Measurements from ENCODE around the gene ZNF610.
"Not testable (repeated sequence)": the region's sequence is repeated elsewhere in the genome, so short reads cannot be mapped to it uniquely, and the experiment has no call there.

ZNF610 gene

DNA sequence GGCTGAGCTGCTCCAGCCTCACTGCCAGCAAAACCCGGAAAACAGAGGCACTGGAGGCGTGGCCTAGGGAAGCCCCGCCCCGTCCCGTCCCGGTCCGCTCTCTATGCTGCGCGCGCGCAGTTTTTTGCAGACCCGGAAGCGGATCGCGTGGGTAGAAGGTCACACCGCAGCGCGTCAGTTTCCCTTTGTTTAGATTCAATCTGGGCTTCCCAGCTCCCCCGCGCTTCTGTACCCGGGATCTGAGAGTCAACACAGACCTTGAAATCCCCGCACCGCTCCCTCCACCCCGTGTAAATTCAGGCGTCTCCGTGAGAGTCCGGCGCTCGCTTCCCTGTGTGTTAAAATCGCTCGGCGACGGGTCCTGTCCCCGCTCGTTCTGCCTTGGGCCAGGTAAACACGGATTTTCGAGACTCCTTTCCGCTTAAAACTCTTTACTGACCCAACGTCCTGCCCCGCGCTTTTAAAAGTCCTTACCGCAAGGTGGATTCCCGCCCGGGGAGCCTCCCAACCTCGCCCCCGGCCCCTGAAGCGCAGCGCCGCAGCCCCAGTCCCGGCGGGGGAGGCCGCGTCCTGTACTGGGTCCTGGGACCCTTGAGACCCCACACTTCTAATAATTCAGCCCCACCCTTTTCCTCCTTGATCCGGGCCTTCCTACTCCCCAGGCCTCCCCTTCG, at the start of gene ZNF610:
Gene ZNF610, plus strand, starts transcription at position 127 of the 674 bp plus-strand sequence. CDS start 12,930 bp downstream, outside the sequence.
- DNase-seq = peak; percentile 25 to 95 (median 84)

DNA sequence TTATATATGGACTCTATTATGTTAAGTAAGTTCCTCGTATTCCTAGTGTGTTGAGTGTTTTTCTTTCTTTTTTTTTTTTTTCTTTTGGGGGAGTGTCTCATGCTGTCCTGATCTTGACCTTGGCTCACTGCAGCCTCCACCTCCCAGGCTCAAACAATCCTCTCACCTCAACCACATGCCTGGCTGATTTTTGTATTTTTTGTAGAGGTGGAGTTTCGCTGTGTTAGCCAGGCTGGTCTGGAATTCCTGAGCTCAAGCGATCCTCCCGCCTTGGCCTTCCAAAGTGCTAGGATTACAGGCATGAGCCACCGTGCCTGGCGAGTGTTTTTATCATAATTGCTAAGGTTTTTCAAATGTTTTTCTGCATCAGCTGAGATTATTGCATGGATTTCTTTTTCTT, 49.8 kb upstream of the ZNF610 start:
- DNase-seq = no peak

DNA sequence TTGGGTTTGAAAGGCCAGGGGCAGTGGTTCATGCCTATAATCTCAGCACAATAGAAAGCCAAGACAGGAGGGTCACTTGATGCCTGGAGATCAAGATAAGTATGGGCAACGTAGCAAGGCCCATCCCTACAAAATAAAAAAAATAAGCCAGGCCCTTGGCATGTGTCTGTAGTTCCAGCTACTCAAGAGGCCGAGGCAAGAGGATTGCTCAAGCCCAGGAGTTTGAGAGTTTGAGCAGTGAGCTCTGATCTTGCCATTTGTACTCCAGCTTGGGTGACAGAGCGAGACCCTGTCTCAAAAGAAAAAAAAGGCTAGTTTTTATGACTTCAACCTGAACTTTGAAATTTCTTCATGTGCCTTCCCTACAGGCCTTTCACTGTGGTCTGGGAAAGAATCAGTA, 44.3 kb upstream of the ZNF610 start:
- DNase-seq = no peak

DNA sequence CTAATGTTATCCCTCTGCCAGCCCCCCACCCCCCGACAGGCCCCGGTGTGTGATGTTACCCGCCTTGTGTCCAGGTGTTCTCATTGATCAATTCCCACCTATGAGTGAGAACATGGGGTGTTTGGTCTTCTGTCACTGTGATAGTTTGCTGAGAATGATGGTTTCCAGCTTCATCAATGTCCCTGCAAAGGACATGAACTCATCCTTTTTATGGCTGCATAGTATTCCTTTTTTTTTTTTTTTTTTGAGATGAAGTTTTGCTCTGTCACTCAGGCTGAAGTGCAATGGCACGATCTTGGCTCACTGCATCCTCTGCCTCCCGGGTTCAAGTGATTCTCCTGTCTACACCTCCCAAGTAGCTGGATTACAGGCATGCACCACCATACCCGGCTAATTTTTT, 43.1 kb upstream of the ZNF610 start:
- DNase-seq = not testable (repeated sequence)

DNA sequence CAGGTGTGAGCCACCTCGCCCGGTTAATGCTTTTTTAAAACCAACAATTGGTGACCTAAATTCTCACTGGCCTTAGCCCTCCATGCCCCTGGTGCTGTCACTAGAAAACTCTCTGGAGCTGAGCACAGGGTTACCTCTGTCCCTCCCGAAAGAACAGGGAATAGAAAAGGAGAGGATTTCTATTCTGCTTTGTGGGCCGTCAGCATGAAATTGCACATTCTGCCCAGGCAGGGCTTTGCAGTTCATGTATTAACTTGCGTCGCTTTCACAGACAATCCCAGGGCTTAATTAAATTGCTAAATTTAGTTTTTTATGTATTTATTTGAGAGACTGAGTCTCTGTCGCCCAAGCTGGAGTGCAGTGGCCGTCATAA, 39.7 kb upstream of the ZNF610 start:
- DNase-seq = peak in 1 of 51 donors; percentile 22

DNA sequence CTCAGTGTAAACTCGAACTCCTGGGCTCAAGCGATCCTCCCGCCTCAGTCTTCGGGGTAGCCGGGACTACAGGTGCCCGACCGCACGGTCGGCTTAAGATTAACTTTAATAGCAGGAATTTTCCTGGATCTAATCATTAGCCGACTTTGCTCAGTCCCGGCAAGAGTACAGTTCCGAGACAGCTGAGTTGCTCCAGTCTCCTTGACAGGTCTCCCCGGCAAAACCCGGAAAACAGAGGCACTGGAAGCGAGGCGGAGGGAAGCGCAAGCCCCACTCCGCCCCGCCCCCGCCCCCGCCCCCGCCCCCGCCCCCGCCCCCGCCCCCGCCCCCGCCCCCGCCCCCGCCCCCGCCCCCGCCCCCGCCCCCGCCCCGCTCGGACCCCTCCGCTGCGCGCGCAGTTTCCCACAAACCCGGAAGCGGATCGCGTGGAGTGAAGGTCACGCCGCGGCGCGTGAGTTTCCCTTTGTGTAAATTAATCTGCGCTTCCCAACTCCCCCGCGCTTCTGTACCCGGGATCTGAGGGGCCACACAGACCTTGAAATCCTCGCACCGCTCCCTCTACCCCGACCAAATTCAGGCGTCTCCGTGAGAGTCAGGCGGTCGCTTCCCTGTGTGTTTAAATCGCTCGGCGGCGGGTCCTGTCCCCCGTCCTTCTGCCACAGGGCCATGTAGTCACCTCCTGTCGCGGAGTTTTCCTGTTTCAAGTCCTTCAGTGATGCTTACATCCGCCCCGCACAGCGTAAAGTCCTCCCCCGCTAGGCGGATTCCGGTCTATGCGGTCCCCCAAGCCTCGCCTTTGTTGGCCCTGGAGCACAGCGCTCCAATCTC, 39.1 kb upstream of the ZNF610 start, which contains the start of gene ZNF480:
Gene ZNF480, plus strand, starts transcription at position 397 of the 828 bp plus-strand sequence. CDS start 3,244 bp downstream, outside the sequence.
- DNase-seq = peak; percentile 19 to 90 (median 74)

DNA sequence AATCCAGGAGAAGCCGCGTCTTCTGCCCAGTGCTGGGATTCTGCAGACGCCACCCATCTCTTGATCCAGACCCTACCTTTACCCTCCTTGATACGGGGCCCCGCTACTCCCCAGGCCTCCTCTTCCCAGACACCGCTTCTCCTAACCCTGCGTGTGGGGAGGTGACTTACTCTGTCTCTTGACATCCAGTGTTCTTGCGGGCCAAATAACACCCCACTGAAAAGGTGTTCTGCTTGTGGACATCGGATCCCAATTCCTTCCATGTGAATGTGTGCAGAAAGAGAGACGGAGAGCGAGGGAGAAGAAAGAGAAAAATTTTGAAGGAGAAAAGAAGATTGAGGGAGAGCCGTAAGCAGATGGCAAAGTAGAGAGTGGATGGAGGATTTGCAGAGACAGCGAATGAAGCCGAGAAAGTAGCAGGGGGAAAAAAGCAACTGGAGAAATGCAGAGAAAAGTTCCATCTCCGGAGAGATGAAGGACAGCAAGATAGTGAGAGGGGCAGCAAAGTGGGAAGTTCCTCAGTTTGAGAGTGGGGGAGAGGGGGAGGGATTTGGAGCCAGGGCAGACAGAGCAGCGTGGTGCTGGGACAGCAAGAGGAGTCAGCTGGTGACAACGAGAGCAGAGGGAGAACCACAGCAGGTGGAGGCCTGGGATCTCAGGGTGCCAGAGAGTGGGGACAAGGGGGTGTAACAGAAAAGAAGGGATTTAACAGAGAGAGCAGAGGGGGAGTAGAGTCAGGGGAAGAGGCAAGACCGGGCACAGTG, 38.3 kb upstream of the ZNF610 start:
- peak in 8 of 51 donors; percentile 0 to 55 (median 17) for DNase-seq

DNA sequence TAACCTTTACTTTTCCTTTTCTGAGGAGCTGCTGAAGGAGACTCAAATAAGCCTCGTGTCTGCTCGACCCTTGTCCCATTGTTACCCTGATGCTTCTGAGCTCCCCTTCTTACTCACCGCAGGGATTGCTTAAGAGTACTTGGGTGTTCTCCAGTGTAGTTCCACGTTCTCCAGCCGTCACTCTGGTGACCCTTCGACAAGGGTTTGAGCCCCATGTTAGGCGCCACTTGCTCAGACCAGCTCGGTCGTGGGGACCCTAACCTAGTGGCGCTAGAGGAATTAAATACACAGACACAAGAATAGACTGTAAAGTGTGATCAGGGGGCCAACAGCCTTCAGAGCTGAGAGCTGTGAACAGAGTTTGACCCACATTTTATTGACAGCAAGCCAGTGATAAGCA, 28.8 kb upstream of the ZNF610 start:
- DNase-seq = no peak

DNA sequence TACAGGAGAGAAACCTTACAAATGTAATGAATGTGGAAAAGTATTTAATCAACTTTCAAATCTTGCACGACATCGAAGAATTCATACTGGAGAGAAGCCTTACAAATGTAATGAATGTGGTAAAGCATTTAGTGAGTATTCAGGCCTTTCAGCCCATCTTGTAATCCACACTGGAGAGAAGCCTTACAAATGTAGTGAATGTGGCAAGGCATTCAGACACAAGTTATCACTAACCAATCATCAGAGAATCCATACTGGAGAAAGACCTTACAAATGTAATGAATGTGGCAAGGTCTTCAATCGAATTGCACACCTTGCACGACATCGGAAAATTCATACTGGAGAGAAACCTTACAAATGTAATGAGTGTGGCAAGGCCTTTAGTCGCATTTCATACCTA, 13.6 kb upstream of the ZNF610 start:
- DNase-seq = no peak

DNA sequence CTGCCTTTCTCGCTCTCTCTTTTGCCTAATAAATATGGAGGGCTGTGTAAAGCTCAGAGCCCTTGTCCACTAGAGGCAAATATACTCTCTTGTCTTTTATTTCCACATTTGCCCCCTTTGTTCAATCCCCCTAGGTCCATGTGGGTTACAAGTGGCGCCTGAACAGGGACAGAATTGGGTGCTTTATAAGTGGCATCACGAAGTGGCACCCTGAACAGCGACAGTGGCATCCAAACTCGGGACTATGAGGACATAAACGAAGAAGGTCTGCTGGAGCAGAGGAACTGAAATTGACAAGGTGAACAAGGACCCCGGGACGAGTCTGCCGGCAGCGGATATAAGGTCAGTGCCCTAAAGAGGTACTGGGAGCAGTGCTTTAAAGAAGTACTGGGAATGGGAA, 4.3 kb upstream of the ZNF610 start:
- no peak for DNase-seq

DNA sequence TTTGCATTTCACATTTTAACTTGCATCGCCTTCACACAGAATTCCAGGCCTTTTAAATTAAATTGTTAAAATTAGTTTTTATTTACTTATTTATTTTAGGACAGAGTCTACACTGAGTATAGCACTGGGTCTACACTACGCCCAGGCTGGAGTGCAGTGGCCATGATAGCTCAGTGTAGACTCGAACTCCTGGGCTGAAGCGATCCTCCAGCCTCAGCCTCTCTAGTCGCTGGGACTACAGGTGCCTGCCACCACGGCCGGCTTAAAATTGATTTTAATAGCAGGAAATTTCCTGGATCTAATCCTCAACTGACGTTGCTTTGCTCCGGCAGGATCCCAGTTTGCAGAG, 301 bp upstream of the ZNF610 start:
- no peak for DNase-seq

DNA sequence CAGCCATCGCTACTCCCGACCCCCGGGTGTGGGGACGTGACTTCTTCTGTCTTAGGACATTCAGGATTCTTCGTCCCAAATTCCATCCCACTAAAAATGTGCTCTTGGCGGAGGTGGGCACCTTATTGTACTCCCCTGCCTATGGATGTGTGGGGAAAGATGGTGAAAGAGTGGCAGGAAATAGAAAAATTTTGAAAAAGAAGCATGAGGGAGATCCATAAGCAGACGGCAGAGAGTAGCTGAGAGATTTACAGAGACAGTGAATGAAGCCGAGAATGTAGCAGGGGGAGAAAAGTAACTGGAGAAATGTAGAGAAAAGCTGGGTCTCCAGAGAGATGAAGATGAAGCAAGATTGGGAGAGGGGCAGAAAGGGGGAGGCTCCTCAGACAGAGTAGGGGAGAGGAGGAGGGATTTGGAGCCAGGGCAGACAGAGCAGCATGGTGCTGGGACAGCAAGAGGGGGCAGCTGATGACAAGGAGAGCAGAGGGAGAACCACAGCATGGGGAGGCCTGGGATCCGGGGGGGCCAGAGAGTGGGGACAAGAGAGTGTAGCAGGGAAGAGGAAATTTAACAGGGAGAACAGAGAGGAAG, 843 bp downstream of the ZNF610 start:
- no peak for DNase-seq

DNA sequence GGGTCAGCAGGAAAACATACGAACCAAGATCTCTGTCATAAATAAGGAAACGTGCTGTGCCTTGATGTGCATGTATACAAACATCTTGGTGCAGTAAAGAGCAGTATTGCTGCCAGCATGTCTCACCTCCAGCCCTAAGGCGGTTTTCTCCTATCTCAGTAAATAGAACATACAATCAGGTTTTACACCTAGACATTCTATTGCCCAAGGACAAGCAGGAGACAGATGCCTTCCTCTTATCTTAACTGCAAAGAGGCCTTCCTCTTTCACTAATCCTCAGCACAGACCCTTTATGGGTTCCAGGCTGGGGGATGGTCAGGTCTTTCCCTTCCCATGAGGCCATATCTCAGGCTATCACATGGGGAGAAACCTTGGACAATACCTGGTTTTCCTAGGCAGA, 3.0 kb downstream of the ZNF610 start:
- DNase-seq = not testable (repeated sequence)

DNA sequence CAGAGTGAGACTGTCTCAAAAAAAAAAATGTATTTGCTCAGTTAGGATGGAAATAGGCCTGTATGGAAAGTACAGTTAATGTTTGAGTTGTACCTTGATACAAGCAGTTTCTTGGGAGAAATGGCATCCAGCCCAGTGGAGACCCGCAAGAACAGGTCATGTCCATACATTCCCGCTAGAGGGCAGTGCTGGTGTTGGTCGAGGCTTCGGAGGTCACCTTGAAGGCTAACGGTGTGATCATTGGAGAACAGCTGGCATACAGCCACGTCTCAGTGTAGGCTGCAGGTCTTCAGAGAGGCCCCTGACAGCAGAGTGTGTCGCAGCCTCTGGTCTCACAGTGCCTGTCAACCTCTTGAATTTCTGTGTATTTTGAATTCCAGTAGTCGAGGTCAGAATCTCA, 7.5 kb downstream of the ZNF610 start:
- DNase-seq = peak in 35 of 51 donors; percentile 1 to 53 (median 18)

DNA sequence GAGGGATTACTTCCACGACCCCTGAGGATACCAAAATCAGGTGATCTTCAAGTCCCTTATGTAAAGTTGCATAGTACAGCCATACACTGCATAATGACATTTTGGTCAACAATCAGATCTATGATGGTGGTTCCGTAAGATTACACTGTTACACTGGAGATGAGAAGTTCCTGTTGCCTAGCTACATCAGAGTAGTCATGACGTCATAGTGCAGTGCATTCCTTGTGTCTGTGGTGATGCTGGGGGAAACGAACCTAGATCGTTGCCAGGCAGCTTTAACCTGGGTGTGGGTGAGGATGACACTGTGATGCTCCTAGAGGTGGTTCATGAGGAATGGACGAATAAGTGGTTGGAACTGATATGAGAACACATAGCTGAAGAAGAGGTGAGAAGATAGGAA, 9.1 kb downstream of the ZNF610 start:
- DNase-seq = no peak

DNA sequence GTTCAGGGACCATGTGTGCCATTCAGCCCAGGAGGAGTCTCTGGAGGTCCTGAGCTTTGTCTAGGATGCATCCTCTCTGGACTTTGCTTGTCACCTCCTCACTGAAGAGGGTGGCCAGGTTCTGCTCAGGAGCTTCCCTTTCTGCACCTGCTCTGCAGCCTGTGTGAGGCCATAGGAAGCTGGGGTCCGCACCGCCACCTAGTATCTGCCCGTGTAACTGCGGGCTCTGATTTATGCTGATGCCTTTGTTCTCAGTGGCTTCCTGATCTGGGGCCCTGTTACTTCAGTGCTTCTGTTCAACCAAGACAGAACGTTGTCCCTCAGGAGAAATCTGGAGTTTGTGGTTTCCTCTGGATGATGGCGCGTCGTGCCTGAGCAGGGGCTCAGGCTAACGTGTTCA, 15.5 kb downstream of the ZNF610 start:
- DNase-seq = no peak

DNA sequence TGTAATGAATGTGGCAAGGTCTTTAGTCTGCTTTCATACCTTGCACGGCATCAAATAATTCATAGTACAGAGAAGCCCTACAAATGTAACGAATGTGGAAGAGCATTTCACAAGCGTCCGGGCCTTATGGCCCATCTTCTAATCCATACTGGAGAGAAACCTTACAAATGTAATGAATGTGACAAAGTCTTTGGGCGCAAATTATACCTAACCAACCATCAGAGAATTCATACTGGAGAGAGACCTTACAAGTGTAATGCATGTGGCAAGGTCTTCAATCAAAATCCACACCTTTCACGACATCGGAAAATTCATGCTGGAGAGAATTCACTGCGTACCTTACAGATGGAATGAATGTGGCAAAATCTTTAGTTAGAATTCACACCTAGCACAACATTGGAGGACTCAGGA, 30.4 kb downstream of the ZNF610 start:
- no peak for DNase-seq

DNA sequence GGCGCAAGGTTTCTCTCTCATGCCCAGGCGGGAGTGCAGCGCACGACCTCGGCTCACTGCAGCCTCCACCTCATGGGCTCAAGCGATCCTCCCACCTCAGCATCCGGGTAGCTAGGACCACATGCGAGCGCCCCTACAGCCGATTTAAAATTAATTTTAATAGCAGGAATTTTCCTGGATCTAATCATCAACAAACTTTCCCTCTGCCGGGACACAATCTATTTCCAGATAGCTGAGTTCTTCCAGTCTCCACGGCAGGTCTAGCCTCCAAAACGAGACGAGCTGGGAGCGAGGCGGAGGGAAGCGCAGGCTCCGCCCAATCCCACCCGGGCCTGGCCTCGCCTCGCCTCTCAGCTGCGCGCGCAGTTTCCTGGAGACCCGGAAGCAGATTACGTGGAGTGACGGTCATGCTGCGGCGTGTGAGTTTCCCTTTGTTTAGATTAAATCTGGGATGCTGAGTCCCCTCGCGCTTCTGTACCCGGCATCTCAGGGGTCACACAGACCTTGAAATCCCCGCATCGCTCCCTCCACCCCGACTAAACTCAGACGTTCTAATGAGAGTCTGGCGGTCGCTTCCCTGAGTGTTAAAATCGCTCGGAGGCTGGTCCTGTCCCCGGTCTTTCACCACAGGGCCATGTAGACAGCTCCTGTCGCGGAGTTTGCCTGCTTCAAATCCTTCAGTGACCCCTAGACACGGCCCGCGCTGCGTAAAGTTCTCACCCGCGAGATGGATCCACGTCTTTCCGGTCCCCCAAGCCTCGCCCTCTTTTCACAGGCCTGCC, 33.7 kb downstream of the ZNF610 start, which contains the start of gene ZNF880:
Gene ZNF880, plus strand, starts transcription at position 365 of the 782 bp plus-strand sequence. Its CDS starts 43 bp downstream, at position 408.
- peak; percentile 42 to 95 (median 86) for DNase-seq

DNA sequence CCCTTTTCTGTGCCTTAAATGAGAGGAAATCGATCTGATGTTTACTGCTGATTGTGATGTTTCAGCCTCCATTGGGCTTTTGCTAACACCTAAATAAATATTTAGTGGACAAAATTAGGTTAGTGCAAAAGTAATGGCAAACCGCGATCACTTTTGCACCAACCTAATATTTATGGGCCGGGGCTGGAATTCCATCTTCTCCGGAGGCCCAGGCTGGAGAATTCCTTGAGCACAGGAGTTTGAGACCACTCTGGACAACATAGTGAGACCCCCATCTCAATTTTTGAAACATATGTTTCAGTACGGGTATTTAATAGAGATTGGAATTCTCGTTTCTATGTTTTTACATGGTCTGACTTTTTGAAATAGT, 34.3 kb downstream of the ZNF610 start:
- no peak for DNase-seq

DNA sequence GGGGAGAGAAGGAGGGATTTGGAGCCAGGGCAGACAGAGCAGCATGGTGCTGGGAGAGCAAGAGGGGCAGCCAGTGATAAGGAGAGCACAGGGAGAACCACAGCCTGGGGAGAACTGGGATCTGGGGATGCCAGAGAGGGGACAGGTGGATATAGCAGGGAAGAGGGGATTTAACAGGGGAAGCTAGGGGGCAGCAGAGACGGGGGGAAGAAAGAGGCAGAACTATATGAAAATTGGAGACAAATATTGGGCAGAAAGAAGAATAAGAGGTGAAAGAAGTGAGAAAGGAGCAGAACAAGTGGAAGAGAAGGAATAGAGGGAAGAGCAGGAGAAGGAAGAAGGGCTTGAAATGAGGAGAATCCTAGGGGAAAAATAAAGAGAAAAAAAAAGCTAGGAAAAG, 55.1 kb downstream of the ZNF610 start:
- DNase-seq = no peak

Data from hypothalamus (tissue), 51 donors.